NCI-H2107 treated with DMSO at 0.1 percent for 48 hours (cell line): ENCODE measurements around the gene CREB3L1.

Experiments used
- DNase-seq: peaks from one replicate; lab custom pipeline; 2025; ENCODE audit not compliant: unreplicated experiment; lab: John Stamatoyannopoulos, UW

Gene CREB3L1, protein sequence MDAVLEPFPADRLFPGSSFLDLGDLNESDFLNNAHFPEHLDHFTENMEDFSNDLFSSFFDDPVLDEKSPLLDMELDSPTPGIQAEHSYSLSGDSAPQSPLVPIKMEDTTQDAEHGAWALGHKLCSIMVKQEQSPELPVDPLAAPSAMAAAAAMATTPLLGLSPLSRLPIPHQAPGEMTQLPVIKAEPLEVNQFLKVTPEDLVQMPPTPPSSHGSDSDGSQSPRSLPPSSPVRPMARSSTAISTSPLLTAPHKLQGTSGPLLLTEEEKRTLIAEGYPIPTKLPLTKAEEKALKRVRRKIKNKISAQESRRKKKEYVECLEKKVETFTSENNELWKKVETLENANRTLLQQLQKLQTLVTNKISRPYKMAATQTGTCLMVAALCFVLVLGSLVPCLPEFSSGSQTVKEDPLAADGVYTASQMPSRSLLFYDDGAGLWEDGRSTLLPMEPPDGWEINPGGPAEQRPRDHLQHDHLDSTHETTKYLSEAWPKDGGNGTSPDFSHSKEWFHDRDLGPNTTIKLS

DNA sequence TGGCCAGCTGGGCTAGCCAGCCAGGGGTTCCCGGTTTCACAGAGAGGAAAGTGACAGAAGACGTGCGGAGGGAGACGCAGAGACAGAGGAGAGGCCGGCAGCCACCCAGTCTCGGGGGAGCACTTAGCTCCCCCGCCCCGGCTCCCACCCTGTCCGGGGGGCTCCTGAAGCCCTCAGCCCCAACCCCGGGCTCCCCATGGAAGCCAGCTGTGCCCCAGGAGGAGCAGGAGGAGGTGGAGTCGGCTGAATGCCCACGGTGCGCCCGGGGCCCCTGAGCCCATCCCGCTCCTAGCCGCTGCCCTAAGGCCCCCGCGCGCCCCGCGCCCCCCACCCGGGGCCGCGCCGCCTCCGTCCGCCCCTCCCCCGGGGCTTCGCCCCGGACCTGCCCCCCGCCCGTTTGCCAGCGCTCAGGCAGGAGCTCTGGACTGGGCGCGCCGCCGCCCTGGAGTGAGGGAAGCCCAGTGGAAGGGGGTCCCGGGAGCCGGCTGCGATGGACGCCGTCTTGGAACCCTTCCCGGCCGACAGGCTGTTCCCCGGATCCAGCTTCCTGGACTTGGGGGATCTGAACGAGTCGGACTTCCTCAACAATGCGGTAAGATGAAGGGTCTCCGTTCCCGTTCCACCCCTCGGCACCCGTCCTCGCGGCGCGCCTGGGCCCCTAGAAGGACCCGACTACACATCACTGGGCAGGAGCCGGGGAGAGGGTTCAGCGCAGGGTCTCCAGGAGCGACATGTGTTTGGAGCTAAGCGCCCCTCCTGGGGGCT is at the start of gene CREB3L1:
TSS of gene CREB3L1 (plus strand) at position 41 of the 765 bp plus-strand sequence. CDS start at position 491, 450 bp downstream.
- DNase-seq, result no peak

DNA sequence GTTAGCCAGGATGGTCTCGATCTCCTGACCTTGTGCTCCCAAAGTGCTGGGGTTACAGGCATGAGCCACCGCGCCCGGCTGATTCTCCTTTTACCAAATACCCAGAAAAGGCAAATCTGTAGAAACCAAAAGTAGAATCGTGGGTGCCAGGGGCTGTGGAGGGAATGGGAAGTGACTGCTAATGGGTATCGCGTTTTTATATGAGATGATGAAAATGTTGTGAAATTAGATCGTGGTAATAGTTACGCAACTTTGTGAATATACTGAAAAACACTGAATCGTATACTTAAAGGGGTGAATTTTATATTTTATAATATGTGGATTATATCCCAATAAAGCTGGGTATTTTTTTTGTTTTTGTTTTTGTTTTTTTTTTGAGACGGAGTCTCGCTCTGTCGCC is 48.2 kb upstream of the CREB3L1 start:
- DNase-seq, result no peak

- DNase-seq, result peak; percentile 19
These were observed 43.2 kb upstream of the CREB3L1 start for GRCh38 chr11:46234311-46234710.

GRCh38 chr11:46235777-46236688 is 41.4 kb upstream of the CREB3L1 start:
- no peak for DNase-seq

DNA sequence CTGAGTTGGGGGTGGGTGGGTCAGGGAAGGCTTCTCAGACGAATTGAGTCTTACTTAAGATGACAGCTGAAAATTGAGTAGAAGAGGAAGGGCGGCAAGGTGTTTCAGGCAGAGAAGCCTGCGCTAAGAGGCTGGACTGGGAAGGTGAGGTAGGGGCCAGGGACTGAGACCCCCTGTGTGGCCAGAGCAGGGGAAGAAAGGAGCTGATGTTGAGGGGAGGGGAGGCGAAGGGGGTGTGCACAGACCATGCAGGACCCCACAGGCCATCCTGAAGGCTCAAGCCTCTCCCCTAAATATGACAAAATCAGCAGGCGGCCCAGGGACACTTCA is 40.6 kb upstream of the CREB3L1 start:
- no peak for DNase-seq

GRCh38 chr11:46237248-46238077 is 40.0 kb upstream of the CREB3L1 start:
- no peak for DNase-seq

- no peak for DNase-seq
These were observed 39.1 kb upstream of the CREB3L1 start for GRCh38 chr11:46238078-46238966.

- peak; percentile 45 for DNase-seq
These were observed 38.3 kb upstream of the CREB3L1 start for GRCh38 chr11:46238967-46239800.

DNA sequence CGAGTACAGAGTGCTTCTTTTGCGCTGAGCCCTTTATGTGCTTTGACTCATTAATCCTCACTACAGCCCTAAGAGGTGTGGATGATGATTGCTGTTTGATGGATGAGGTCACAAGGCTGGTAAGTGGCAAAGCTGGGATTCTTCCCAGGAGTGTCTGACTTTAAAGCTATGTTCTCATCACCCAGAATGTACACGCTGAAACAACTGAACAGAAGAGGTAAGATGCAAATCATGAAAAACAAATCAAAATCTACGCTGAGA is 37.7 kb upstream of the CREB3L1 start:
- no peak for DNase-seq

DNA sequence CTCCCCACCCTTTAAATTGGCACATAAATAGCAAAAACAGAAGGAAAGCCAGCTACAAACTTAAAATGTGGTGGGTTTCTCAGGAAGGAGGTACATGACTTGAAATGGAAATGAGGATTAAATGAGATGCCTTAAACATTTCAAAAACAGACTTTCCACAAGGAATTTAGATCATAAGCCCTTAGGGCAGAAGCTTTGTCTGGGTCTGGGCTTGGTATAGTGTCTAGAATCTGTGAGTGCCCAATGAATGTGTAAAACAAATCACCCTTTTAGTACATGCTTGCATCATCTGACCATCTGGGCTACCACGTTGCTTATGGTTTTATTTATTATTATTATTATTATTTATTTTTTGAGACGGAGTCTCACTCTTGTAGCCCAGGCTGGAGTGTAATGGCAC is 37.1 kb upstream of the CREB3L1 start:
- DNase-seq, result no peak

DNA sequence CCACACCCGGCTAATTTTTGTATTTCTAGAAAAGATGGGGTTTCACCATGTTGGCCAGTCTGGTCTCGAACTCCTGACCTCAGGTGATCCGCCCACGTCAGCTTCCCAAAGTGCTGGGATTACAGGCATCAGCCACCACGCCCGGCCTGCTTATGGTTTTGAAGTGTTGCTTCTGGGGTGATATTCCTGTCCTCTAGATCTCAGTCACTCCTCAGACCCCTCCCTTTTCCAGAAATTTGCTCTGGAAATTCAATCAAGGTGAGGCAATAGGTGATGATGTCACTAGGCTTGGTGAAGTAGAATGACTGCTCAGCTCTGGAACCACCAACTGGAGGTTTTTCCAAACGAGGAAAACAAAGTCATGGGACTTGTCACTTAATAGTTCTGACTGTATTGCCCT is 36.6 kb upstream of the CREB3L1 start:
- DNase-seq, result no peak

DNA sequence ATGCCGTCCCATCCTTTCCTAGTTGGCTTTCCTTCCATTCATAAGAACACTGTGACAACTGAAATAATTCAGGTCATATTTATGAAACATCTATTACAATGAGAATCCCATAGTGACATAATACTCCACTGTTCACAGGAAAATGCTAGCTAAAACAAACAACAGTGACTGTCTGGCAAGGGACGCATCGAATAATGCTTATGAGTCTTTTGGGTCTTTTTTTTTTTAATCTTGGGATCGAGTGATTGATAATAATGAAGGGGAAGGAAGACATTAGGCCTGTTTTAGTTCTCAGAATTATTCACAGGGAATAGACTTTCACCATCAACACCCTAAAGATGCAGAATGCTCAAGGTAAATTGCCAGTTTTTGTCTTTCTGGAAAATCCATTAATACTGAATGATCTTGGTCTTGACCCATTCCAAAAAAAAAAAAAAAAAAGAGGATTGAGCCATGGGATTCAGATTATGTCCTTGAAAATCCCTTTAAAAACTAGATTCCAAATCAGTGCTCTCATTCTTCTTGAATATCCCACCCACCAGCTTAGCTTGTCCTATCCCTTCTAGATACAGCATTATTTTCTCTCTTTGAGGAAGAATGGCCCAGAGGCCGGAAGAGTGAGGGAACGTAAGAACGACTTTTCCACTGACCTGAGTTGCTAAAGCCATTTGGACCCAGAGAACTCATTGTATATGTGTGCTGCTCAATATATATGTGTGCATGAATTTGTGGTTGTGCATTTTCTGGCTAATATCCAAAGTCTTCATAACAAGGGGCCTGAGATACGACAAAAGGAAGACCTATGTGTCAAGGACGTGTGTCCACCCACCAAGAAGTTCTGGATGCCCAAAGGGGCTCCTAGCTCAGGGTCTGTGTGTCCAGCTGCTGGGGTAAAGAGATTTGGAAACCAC is 35.2 kb upstream of the CREB3L1 start:
- no peak for DNase-seq

- DNase-seq, result peak; percentile 95
These were observed 34.3 kb upstream of the CREB3L1 start for GRCh38 chr11:46242952-46243795.

DNA sequence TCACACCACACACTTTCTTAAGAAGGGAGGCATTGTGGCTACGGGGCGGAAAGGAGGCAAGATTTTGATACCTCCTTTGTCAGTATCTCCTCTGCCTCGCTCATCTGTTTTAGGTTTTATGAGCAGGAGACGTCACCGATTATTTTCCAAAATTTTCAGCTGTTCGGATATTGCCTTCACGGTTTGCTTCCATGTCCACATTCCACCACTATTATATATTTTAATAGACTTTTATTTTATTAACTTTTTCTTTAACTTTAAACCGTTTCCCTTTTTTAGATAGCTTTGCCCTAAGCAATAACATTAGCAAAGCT is 33.7 kb upstream of the CREB3L1 start:
- no peak for DNase-seq

GRCh38 chr11:46246521-46246920 is 30.9 kb upstream of the CREB3L1 start:
- no peak for DNase-seq

- no peak for DNase-seq
These were observed 30.4 kb upstream of the CREB3L1 start for GRCh38 chr11:46247090-46247489.

DNA sequence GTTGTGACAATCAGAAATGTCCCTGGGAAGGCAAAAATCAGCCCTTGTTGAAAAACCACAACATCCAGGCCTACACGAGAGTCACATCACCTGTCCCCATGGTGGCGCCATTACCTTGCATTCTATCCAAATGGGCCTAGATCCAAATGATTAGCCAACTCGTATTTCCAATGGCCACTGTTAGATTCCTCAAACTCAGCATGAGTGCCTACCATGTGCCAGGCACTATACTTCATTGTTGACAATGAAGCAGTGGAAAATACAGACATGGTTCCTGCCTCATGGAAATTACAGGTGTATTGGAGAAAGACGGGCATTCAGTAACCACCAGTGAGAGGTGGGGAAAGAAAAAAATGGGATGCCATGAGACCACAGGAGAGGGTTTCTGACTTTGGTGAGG is 29.8 kb upstream of the CREB3L1 start:
- peak; percentile 91 for DNase-seq
